SU-DHL-6 (cell line): ENCODE measurements around the gene EEF2.

Experiments
- H2AFZ ChIP-seq: fragments of 200-600 bp; sonication (generic); 2 replicates; pipeline ENCODE4 v1.6.1; 2014; ENCODE audit warnings: low read depth, mild to moderate bottlenecking, moderate library complexity, mixed read lengths, antibody characterized with exemption, low read length; ENCODE audit not compliant: severe bottlenecking
- H3F3A ChIP-seq: fragments of 200-600 bp; shearing (Covaris generic); 2 replicates; pipeline ENCODE4 v1.6.0; 2016; ENCODE audit warnings: antibody characterized with exemption, mild to moderate bottlenecking; ENCODE audit not compliant: insufficient read depth
- H3K27ac ChIP-seq: fragments of 200-600 bp; sonication (generic); 2 replicates; pipeline ENCODE4 v1.5.1; 2016; ENCODE audit warnings: low read depth, mild to moderate bottlenecking, low read length, moderate library complexity, mixed read lengths
- H3K27me3 ChIP-seq: fragments of 200-600 bp; sonication (generic), shearing (Covaris generic); 2 replicates; pipeline ENCODE4 v1.6.0; 2014; ENCODE audit warnings: mild to moderate bottlenecking, low read length
- H3K36me3 ChIP-seq: fragments of 200-600 bp; sonication (generic); 2 replicates; pipeline ENCODE4 v1.6.1; 2014; ENCODE audit warnings: mild to moderate bottlenecking, low read length, mixed read lengths
- H3K4me2 ChIP-seq: fragments of 300-600, 200-600 bp; shearing (Covaris generic), sonication (generic); 2 replicates; pipeline ENCODE4 v1.6.0; 2014; ENCODE audit warnings: low read length, low read depth, mild to moderate bottlenecking; ENCODE audit not compliant: poor library complexity, severe bottlenecking
- H3K4me3 ChIP-seq: fragments of 200-600 bp; sonication (generic); 2 replicates; pipeline ENCODE4 v1.5.1; 2014; ENCODE audit warnings: antibody characterized with exemption, low read length, mild to moderate bottlenecking, mixed read lengths; ENCODE audit not compliant: insufficient read depth, poor library complexity, severe bottlenecking
- H3K79me2 ChIP-seq: fragments of 200-600 bp; sonication (generic); 2 replicates; pipeline ENCODE4 v1.6.1; 2014; ENCODE audit warnings: mild to moderate bottlenecking, low read length, moderate library complexity; ENCODE audit not compliant: insufficient read depth
- H3K9ac ChIP-seq: fragments of 200-600 bp; sonication (generic); 2 replicates; pipeline ENCODE4 v1.7.0; 2014; ENCODE audit warnings: mild to moderate bottlenecking, low read length
- H3K9me2 ChIP-seq: fragments of 200-600 bp; sonication (generic); replicated peaks from 2 replicates; pipeline ENCODE4 v1.6.1; 2014; ENCODE audit warnings: low read length; ENCODE audit not compliant: insufficient read depth
- H3K9me3 ChIP-seq: fragments of 200-600 bp; sonication (generic); 2 replicates; pipeline ENCODE4 v1.6.1; 2014; ENCODE audit warnings: low read length, mixed read lengths; ENCODE audit not compliant: insufficient read depth
- H4K20me1 ChIP-seq: fragments of 200-600 bp; sonication (generic); 2 replicates; pipeline ENCODE4 v1.6.1; 2014; ENCODE audit warnings: low read depth, mild to moderate bottlenecking, antibody characterized with exemption, low read length, moderate library complexity, mixed read lengths
- EZH2phosphoT487 ChIP-seq: fragments of 200-600 bp; sonication (generic), shearing (Covaris generic); conservative IDR thresholded peaks from 2 replicates; pipeline ENCODE4 v1.6.1; 2018; ENCODE audit warnings: mild to moderate bottlenecking, antibody characterized with exemption, low read length, moderate library complexity, mixed read lengths
- TF ChIP-seq, protein P1 (sequence below): fragments of 200-600 bp; sonication (generic); IDR thresholded peaks from one replicate; pipeline ENCODE4 v1.5.1; 2017; ENCODE audit warnings: antibody characterized with exemption, mild to moderate bottlenecking, low read length, moderate library complexity; ENCODE audit not compliant: insufficient read depth, poor library complexity, severe bottlenecking

Gene EEF2

DNA sequence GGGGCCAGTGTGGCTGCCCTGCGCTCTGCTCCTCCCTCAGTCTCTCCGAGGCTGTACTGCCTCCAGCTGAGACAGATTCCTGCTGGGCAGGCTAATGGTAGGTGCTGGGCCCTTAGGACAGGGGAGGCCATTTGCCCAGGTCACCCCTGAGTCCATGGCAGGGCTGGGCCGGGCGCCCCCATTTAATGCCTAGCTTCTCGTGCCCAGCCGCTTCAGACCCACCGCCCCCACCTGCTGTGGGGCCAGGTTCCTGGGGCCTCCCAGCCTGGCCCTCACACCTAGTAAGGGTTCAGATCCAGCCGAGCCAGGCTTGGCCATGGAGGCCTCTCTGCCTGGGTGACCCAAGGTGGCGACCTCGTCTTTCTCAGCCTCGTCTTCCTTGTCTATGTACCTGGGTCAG lies 40.1 kb upstream of the EEF2 start:
- Histone ChIP-seq H3K27ac (no peak overlapping the region), H3K9me3 (no peaks in the 10 kb centered on the region), H3K4me2 (no peak overlapping the region), H4K20me1 (no peaks in the 10 kb centered on the region), H3K36me3 (no peaks in the 10 kb centered on the region), H3K27me3 (no peaks in the 10 kb centered on the region), H3K9ac (no peak overlapping the region), H3K9me2 (no peaks in the 10 kb centered on the region), H3K4me3 (no peak overlapping the region), H3K79me2 (peaks cover 9% of the 10 kb centered on the region; the same call in 1 of the 2 replicates), H3F3A (no peaks in the 10 kb centered on the region), H2AFZ (no peak overlapping the region)
- TF ChIP-seq, protein P1, sequence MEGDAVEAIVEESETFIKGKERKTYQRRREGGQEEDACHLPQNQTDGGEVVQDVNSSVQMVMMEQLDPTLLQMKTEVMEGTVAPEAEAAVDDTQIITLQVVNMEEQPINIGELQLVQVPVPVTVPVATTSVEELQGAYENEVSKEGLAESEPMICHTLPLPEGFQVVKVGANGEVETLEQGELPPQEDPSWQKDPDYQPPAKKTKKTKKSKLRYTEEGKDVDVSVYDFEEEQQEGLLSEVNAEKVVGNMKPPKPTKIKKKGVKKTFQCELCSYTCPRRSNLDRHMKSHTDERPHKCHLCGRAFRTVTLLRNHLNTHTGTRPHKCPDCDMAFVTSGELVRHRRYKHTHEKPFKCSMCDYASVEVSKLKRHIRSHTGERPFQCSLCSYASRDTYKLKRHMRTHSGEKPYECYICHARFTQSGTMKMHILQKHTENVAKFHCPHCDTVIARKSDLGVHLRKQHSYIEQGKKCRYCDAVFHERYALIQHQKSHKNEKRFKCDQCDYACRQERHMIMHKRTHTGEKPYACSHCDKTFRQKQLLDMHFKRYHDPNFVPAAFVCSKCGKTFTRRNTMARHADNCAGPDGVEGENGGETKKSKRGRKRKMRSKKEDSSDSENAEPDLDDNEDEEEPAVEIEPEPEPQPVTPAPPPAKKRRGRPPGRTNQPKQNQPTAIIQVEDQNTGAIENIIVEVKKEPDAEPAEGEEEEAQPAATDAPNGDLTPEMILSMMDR: no peak
- no peak for TF ChIP-seq EZH2phosphoT487

DNA sequence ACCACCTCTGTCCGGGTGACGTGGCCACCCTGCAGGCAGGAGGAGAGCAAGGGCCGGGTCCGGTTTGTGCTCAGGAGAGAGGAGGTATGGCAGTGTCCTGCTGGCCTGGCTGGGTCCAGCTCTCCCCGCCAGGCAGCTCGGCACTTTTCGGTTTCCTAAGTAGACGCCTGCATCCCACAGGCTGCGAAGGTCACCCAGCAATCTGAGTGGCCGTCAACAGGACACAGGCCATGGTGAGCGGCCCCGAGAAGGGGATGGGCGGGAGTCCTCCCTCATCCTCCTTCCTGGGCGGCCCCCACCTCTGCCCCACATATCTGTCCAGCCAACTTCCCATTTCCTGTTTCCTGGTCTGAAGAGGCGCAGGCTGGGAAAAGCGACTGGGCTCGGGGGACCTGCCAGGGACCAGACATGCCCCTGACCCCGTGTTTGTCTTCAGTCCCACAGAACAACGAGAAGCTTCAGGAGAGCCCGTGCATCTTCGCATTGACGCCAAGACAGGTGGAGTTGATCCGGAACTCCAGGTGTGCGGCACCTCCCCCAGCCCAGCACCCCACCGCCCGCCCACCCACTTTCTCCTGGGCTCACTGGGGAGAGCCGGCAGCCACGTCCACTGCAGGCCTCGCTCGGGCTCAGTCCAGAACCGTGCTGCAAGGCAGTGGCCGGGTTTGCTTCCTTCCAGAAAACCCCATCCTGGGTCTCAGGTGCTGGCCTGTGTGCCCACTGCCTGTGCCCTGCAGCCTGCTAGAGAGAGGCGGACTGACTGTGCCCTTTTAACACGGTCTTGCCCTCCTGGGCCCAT lies 38.5 kb upstream of the EEF2 start:
- no peaks in the 10 kb centered on the region for H3K9me2 ChIP-seq
- H3F3A ChIP-seq: no peaks in the 10 kb centered on the region
- no peak overlapping the region for H3K27ac ChIP-seq
- H2AFZ ChIP-seq: no peak overlapping the region
- H3K9ac ChIP-seq: no peak overlapping the region
- no peak for TF ChIP-seq EZH2phosphoT487
- TF ChIP-seq, protein P1: no peak
- no peaks in the 10 kb centered on the region for H3K27me3 ChIP-seq
- H3K79me2 ChIP-seq: peaks cover 13% of the 10 kb centered on the region; the same call in 1 of the 2 replicates
- H3K4me2 ChIP-seq: no peak overlapping the region
- no peaks in the 10 kb centered on the region for H3K36me3 ChIP-seq
- H3K9me3 ChIP-seq: no peaks in the 10 kb centered on the region
- no peak overlapping the region for H3K4me3 ChIP-seq
- no peaks in the 10 kb centered on the region for H4K20me1 ChIP-seq

- peaks cover 32% of the 10 kb centered on the region; the same call in 1 of the 2 replicates for H3K79me2 ChIP-seq
- no peak overlapping the region for H3K27ac ChIP-seq
- H3K9ac ChIP-seq: no peak overlapping the region
Measured at GRCh38 chr19:4019578-4019977, 34.3 kb upstream of the EEF2 start.

More at GRCh38 chr19:4019578-4019977, 34.3 kb upstream of the EEF2 start:
- H3K9me3 ChIP-seq: no peaks in the 10 kb centered on the region
- H3K4me2 ChIP-seq: no peak overlapping the region
- H3K27me3 ChIP-seq: no peaks in the 10 kb centered on the region
- no peak overlapping the region for H2AFZ ChIP-seq
- no peaks in the 10 kb centered on the region for H4K20me1 ChIP-seq
- TF ChIP-seq EZH2phosphoT487: no peak
- TF ChIP-seq, protein P1: no peak
- no peaks in the 10 kb centered on the region for H3K36me3 ChIP-seq
- no peaks in the 10 kb centered on the region for H3K9me2 ChIP-seq
- no peak overlapping the region for H3K4me3 ChIP-seq
- H3F3A ChIP-seq: no peaks in the 10 kb centered on the region
